AG04450 (cell line): ENCODE measurements around the gene POU6F2. TPM values are rescaled to one million over a fixed set of nuclear protein-coding genes. Genes with fewer than 3 reads are reported as not detected.
"Not testable (repeated sequence)": the region's sequence is repeated elsewhere in the genome, so short reads cannot be mapped to it uniquely, and the experiment has no call there.

ENCODE experiments used
- CTCF ChIA-PET: fragments of 300-600, 350-600 bp; formaldehyde crosslinking; extraction: SDS; loops from one replicate; lab custom pipeline; 2022; ENCODE audit warnings: antibody characterized with exemption, inconsistent platforms; lab: Charles Lee
- POLR2A ChIA-PET: fragments of 350-600 bp; formaldehyde crosslinking; extraction: SDS; loops from one replicate; lab custom pipeline; 2021; ENCODE audit warnings: antibody characterized with exemption, inconsistent platforms; lab: Yijun Ruan, JAX
- DNase-seq: peaks from one replicate; pipeline ENCODE4 v3.0.0-alpha.2; 2011; ENCODE audit warnings: low read depth, low spot score
- H3K27ac ChIP-seq: one replicate; pipeline ENCODE4 v1.5.1; 2012; ENCODE audit warnings: low read depth, low read length, control low read depth
- H3K27me3 ChIP-seq: one replicate; pipeline ENCODE4 v1.6.0; 2012; ENCODE audit warnings: low read length; ENCODE audit not compliant: control insufficient read depth, insufficient read depth
- H3K4me3 ChIP-seq: 2 replicates; pipeline ENCODE4 v1.5.1; 2011; ENCODE audit warnings: mild to moderate bottlenecking, low read depth, low read length, control low read depth
- H3K9me3 ChIP-seq: 2 replicates; pipeline ENCODE4 v1.5.1; 2012; ENCODE audit warnings: low read length; ENCODE audit not compliant: control insufficient read depth, insufficient read depth
- CTCF ChIP-seq: IDR thresholded peaks from 2 replicates; pipeline ENCODE4 v1.5.1; 2011; ENCODE audit warnings: low read depth, low read length, control low read depth, inconsistent platforms
- polyA plus RNA-seq: library from polyadenylated mRNA; depleted of rRNA; stranded (reverse); fragments of >200 nt; gene quantifications from 2 replicates; pipeline ENCODE4 v1.2.3, GENCODE V29; 2011

Gene POU6F2
- polyA plus RNA-seq, 1 experiment = not detected

- POLR2A ChIA-PET = no interaction called here
- Histone ChIP-seq H3K9me3 (no peaks in the 10 kb centered on the region), H3K4me3 (no peak overlapping the region), H3K27me3 (no peaks in the 10 kb centered on the region), H3K27ac (no peak overlapping the region)
- CTCF ChIA-PET = no interaction called here
- no peak for TF ChIP-seq CTCF
- DNase-seq = no peak
Measured at GRCh38 chr7:39186671-39187070, 209.0 kb downstream of the POU6F2 start.

GRCh38 chr7:39187130-39187529 is 209.4 kb downstream of the POU6F2 start:
- POLR2A ChIA-PET = no interaction called here
- Histone ChIP-seq H3K4me3 (no peak overlapping the region), H3K27ac (no peak overlapping the region), H3K9me3 (no peaks in the 10 kb centered on the region), H3K27me3 (no peaks in the 10 kb centered on the region)
- CTCF ChIA-PET = no interaction called here
- DNase-seq = no peak
- TF ChIP-seq CTCF = no peak

GRCh38 chr7:39192476-39192875 is 214.8 kb downstream of the POU6F2 start:
- no peak for TF ChIP-seq CTCF
- no peaks in the 10 kb centered on the region for H3K9me3 ChIP-seq
- no peak overlapping the region for H3K27ac ChIP-seq
- CTCF ChIA-PET = no interaction called here
- no peak overlapping the region for H3K4me3 ChIP-seq
- DNase-seq = no peak
- H3K27me3 ChIP-seq = no peaks in the 10 kb centered on the region
- POLR2A ChIA-PET = no interaction called here

- H3K9me3 ChIP-seq, POLR2A ChIA-PET, H3K27ac ChIP-seq, H3K27me3 ChIP-seq, DNase-seq, H3K4me3 ChIP-seq, CTCF ChIA-PET: not testable (repeated sequence)
Measured at GRCh38 chr7:39194388-39194787, 216.7 kb downstream of the POU6F2 start.

GRCh38 chr7:39195967-39196366 is 218.3 kb downstream of the POU6F2 start:
- no peak for TF ChIP-seq CTCF
- Histone ChIP-seq H3K27ac (no peak overlapping the region), H3K27me3 (no peaks in the 10 kb centered on the region), H3K4me3 (no peak overlapping the region), H3K9me3 (no peaks in the 10 kb centered on the region)
- no peak for DNase-seq
- ChIA-PET CTCF (no interaction called here), POLR2A (no interaction called here)

- ChIA-PET POLR2A (no interaction called here), CTCF (no interaction called here)
- no peak for TF ChIP-seq CTCF
- Histone ChIP-seq H3K4me3 (no peak overlapping the region), H3K27me3 (no peaks in the 10 kb centered on the region), H3K27ac (no peak overlapping the region), H3K9me3 (no peaks in the 10 kb centered on the region)
- no peak for DNase-seq
Measured at GRCh38 chr7:39197831-39198230, 220.1 kb downstream of the POU6F2 start.
